ENCODE data around the gene SPSB4. TPM values are rescaled to one million over a fixed set of nuclear protein-coding genes. Genes with fewer than 3 reads are reported as not detected.

The SPSB4 gene
- total RNA-seq, 3 donors from 2014 or later, result 1.3 TPM; not detected in 2

DNA sequence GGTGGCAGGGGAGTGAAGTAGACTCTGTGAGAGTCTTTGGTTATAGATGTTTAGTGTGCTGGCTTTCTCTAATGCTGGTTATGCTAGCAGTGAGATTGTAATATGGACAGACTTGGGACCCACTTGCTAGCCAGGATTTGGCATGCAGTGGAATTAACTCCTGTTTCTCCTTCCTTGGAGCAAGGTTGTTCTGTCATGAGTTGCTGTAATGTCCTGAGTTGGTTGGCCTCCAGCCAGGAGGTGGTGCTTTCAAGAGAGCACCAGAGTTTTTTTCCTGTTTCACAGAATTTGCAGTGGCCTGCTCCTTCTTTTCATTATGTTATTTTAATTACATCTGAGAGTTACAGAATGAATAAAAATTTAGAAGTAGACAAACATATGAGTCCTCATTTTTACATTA is 92.4 kb downstream of the SPSB4 start:
- H3K4me1 ChIP-seq, result no peaks in the 10 kb centered on the region
- DNase-seq (ENCODE audit: low spot score in 2 of 2), result no peak
- H3K36me3 ChIP-seq, result no peaks in the 10 kb centered on the region
- H3K9me3 ChIP-seq, result peaks cover 9 to 11% of the 10 kb centered on the region in 2 donors
- H3K4me3 ChIP-seq, result no peak overlapping the region
- H3K27me3 ChIP-seq, result no peaks in the 10 kb centered on the region
- H3K27ac ChIP-seq, result no peak overlapping the region
- intact Hi-C loops (cut with DNase I; ENCODE audit: low total_unique reads), result no loop called here
- TF ChIP-seq POLR2A (IDR thresholded peaks at IDR 0.05) (no peak), POLR2AphosphoS5 (IDR thresholded peaks at IDR 0.05) (no peak)
- TF ChIP-seq, protein P1, sequence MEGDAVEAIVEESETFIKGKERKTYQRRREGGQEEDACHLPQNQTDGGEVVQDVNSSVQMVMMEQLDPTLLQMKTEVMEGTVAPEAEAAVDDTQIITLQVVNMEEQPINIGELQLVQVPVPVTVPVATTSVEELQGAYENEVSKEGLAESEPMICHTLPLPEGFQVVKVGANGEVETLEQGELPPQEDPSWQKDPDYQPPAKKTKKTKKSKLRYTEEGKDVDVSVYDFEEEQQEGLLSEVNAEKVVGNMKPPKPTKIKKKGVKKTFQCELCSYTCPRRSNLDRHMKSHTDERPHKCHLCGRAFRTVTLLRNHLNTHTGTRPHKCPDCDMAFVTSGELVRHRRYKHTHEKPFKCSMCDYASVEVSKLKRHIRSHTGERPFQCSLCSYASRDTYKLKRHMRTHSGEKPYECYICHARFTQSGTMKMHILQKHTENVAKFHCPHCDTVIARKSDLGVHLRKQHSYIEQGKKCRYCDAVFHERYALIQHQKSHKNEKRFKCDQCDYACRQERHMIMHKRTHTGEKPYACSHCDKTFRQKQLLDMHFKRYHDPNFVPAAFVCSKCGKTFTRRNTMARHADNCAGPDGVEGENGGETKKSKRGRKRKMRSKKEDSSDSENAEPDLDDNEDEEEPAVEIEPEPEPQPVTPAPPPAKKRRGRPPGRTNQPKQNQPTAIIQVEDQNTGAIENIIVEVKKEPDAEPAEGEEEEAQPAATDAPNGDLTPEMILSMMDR (IDR thresholded peaks at IDR 0.05), result no peak

DNA sequence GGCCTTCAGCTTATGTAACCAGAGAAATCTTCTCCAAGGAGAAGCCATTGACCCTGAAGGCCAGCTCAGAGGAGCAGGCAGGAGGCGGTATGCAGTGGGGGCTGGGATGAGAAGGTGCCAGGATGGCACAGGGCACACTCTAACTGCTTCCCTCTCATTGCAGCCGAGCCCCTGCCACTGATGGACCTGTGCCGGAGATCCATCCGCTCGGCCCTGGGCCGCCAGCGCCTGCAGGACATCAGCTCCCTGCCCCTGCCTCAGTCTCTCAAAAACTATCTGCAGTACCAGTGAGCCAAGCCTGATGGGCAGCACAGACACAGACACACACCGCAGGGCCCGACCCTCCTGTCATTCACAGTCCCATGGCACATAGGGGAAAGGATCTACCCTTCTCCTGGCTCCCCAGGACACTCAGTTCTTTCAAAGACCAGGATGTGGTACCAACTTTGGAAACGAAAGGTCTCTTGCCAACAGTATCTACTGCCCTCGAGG is 95.9 kb downstream of the SPSB4 start:
- TF ChIP-seq POLR2A (IDR thresholded peaks at IDR 0.05) (no peak), POLR2AphosphoS5 (IDR thresholded peaks at IDR 0.05) (no peak)
- TF ChIP-seq, protein P1 (IDR thresholded peaks at IDR 0.05), result no peak
- Histone ChIP-seq H3K27me3 (no peaks in the 10 kb centered on the region), H3K36me3 (no peaks in the 10 kb centered on the region), H3K4me3 (no peak overlapping the region), H3K4me1 (no peaks in the 10 kb centered on the region), H3K27ac (no peak overlapping the region), H3K9me3 (no peaks in the 10 kb centered on the region)
- no peak for DNase-seq (ENCODE audit: low spot score in 2 of 2)
- intact Hi-C loops (cut with DNase I; ENCODE audit: low total_unique reads), result no loop called here

DNA sequence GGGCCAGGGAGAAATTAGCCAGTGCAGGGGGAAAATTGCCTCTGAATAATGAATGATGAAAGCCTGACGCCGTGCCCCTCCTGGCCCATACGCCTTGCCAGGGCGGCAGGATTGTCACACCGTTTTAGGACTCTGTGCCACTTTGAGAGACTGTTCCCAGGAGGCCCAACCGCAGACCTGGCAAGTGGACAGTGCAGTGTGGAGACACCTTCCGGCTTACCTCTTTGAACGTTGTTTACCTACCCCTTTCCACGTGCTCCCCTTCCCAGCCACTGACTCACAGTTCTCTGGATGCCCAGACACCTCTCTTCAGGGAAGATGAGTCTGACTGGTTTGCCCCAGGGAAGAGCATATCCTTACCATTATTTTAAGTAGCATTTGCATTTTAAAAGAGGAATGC is 96.5 kb downstream of the SPSB4 start:
- Histone ChIP-seq H3K36me3 (no peaks in the 10 kb centered on the region), H3K27me3 (no peaks in the 10 kb centered on the region), H3K4me1 (no peaks in the 10 kb centered on the region), H3K9me3 (no peaks in the 10 kb centered on the region), H3K27ac (no peak overlapping the region), H3K4me3 (no peak overlapping the region)
- peak; percentile 60 to 70 for DNase-seq (ENCODE audit: low spot score in 2 of 2)
- intact Hi-C loops (cut with DNase I; ENCODE audit: low total_unique reads), result no loop called here
- TF ChIP-seq POLR2AphosphoS5 (IDR thresholded peaks at IDR 0.05) (no peak), POLR2A (IDR thresholded peaks at IDR 0.05) (no peak)
- TF ChIP-seq, protein P1 (IDR thresholded peaks at IDR 0.05), result no peak

DNA sequence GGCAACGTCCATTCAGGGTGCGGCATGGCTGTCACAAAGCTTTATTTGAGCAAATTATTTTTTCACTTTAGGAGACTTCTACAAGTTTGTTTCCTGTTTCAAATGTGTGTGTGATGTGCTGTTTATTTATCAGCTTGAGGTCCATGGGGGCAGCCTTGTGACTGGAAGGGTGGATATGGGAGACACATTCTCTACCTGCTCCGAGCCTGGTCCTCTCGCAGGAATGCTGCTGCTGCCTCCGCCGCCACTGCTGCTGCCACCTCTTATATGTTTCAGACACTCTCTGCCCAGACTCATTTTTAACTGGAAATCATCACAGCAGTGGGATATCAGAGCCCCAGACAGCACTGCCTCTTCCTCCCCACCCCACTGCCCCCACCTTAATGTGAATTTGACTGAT is 97.0 kb downstream of the SPSB4 start:
- Histone ChIP-seq H3K4me1 (no peaks in the 10 kb centered on the region), H3K9me3 (no peaks in the 10 kb centered on the region), H3K27ac (no peak overlapping the region), H3K4me3 (no peak overlapping the region), H3K36me3 (no peaks in the 10 kb centered on the region), H3K27me3 (no peaks in the 10 kb centered on the region)
- no peak for TF ChIP-seq POLR2A (IDR thresholded peaks at IDR 0.05)
- TF ChIP-seq, protein P1 (IDR thresholded peaks at IDR 0.05), result no peak
- no peak for TF ChIP-seq POLR2AphosphoS5 (IDR thresholded peaks at IDR 0.05)
- intact Hi-C loops (cut with DNase I; ENCODE audit: low total_unique reads), result no loop called here
- DNase-seq (ENCODE audit: low spot score in 2 of 2), result no peak

DNA sequence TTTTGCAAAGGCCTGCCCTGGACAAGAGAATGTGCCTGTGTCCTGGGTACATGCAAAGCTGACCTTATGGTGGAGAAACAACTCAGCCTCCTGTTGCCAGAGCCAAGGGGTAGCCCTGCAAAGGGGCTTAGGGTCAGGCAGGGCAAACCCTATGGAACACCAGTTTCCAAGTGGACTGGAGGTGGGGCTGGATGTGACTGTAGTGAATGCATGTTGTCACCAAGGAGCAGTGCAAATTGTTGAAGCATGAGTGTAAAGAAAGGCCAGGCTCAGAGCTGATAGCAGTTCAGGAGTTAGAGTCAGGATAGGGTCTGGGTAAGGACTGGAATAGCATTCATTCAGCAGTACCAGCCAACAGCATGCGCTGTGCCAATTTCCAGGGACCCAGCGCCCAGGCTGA is 97.6 kb downstream of the SPSB4 start:
- Histone ChIP-seq H3K4me3 (no peak overlapping the region), H3K27me3 (no peaks in the 10 kb centered on the region), H3K4me1 (no peaks in the 10 kb centered on the region), H3K9me3 (no peaks in the 10 kb centered on the region), H3K36me3 (no peaks in the 10 kb centered on the region), H3K27ac (no peak overlapping the region)
- DNase-seq (ENCODE audit: low spot score in 2 of 2), result no peak
- TF ChIP-seq POLR2AphosphoS5 (IDR thresholded peaks at IDR 0.05), result no peak
- TF ChIP-seq, protein P1 (IDR thresholded peaks at IDR 0.05), result no peak
- no peak for TF ChIP-seq POLR2A (IDR thresholded peaks at IDR 0.05)
- intact Hi-C loops (cut with DNase I; ENCODE audit: low total_unique reads), result no loop called here
